Tibial nerve (tissue), 4 donors: ENCODE results near the gene PLEKHA6. TPM values are rescaled to one million over a fixed set of nuclear protein-coding genes. Genes with fewer than 3 reads are reported as not detected.

ENCODE experiments used
- DNase-seq, 2 donors: peaks; one replicate each; pipeline ENCODE4 v3.0.0-alpha.2; 2019; ENCODE audit warnings: low spot score in 2 of 2
- H3K27ac ChIP-seq, 4 donors: fragments of 200-600 bp; sonication (generic) in 3 of 4; one replicate each; pipeline ENCODE4 v1.5.1; 2017 to 2019; ENCODE audit warnings: mild to moderate bottlenecking in 1 of 4
- H3K27me3 ChIP-seq, 2 donors: fragments of 200-600 bp; sonication (generic) in 1 of 2; one replicate each; pipeline versions ENCODE4 v1.5.1 to v1.6.0; 2017 to 2019
- H3K36me3 ChIP-seq, 3 donors: fragments of 200-600 bp; sonication (generic); one replicate each; pipeline ENCODE4 v1.5.1; 2018 to 2019
- H3K4me1 ChIP-seq, 4 donors: fragments of 200-600 bp; sonication (generic) in 3 of 4; one replicate each; pipeline ENCODE4 v1.5.1; 2017 to 2019
- H3K4me3 ChIP-seq, 4 donors: fragments of 200-600 bp; sonication (generic) in 3 of 4; one replicate each; pipeline ENCODE4 v1.5.1; 2017 to 2019; ENCODE audit warnings: mild to moderate bottlenecking in 1 of 4, moderate library complexity in 1 of 4
- H3K9me3 ChIP-seq, 4 donors: fragments of 200-600 bp; sonication (generic) in 3 of 4; one replicate each; pipeline ENCODE4 v1.5.1; 2017 to 2019
- EP300 ChIP-seq, 2 donors: sonication (generic); formaldehyde crosslinking; IDR thresholded peaks; one replicate each; pipeline ENCODE4 v1.6.1; 2017; ENCODE audit warnings: antibody characterized with exemption in 2 of 2, mild to moderate bottlenecking in 1 of 2
- POLR2A ChIP-seq, 2 donors: fragments of 450-650 bp; IDR thresholded peaks; one replicate each; pipeline ENCODE4 v1.6.1; 2017; ENCODE audit warnings: antibody characterized with exemption in 2 of 2, mild to moderate bottlenecking in 2 of 2, moderate library complexity in 2 of 2
- WGBS, 2 donors: methylation state at CpG; one replicate each; pipeline ENCODE4 v1.1.5; 2018; 5-methylcytosine and 5-hydroxymethylcytosine counted together
- total RNA-seq, 4 donors: library from RNA; depleted of rRNA; stranded (reverse); fragments of >200 nt; gene quantifications; one replicate each; pipeline ENCODE4 v1.1.0, GENCODE V29; 2016
- TF ChIP-seq, protein P1 (sequence below), 5 experiments: fragments of 200-600 bp in 3 of 5; fragments of 450-650 bp in 2 of 5; sonication (generic) in 3 of 5; IDR thresholded peaks; one replicate each; pipeline ENCODE4 v1.5.1; 2016 to 2019; ENCODE audit warnings: antibody characterized with exemption in 5 of 5, mild to moderate bottlenecking in 3 of 5, moderate library complexity in 2 of 5

Gene PLEKHA6
- total RNA-seq, 4 donors from 2014 or later = 6.6 to 13.9 (median 12.1) TPM

DNA sequence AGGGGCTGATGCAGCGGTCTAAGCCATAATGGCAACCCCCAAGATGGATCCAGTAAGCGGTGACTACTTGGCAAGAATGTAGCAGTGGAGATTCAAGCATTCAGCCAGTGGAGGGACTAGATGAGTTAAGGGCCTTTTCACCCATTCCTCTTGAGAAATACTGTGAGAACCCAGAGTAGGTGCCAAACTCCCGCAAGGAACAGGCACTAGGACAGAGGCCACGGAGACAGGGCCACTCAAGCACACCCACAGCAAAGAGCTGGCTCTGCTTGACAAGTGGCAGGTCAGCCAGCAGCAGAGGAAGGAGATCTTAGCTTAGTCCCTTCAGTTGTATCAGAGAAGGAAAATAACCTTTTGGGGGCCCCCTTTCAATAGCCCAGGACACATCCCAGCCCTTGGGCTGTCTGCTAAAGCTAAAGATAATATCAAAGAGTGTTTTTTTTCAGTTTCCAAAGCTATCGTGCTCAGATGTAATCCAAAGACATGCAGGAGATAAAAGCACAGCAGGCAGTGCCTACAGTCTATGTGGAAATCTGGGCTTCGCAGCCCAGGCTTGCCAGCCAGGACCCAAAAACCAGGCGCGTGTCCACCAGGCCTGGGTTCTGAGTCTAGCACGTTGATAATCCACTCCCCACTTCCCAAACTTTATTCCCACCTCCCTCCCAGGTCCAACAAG lies 83.9 kb downstream of the PLEKHA6 start:
- Histone ChIP-seq H3K36me3 (peaks cover 0 to 8% (median 0%) of the 10 kb centered on the region in 3 donors), H3K9me3 (no peaks in the 10 kb centered on the region), H3K27ac (no peak overlapping the region), H3K27me3 (no peaks in the 10 kb centered on the region), H3K4me1 (peaks cover 0 to 4% (median 0%) of the 10 kb centered on the region in 4 donors), H3K4me3 (no peak overlapping the region)
- TF ChIP-seq EP300 (IDR thresholded peaks at IDR 0.05) (no peak), POLR2A (IDR thresholded peaks at IDR 0.05) (no peak)
- TF ChIP-seq, protein P1, sequence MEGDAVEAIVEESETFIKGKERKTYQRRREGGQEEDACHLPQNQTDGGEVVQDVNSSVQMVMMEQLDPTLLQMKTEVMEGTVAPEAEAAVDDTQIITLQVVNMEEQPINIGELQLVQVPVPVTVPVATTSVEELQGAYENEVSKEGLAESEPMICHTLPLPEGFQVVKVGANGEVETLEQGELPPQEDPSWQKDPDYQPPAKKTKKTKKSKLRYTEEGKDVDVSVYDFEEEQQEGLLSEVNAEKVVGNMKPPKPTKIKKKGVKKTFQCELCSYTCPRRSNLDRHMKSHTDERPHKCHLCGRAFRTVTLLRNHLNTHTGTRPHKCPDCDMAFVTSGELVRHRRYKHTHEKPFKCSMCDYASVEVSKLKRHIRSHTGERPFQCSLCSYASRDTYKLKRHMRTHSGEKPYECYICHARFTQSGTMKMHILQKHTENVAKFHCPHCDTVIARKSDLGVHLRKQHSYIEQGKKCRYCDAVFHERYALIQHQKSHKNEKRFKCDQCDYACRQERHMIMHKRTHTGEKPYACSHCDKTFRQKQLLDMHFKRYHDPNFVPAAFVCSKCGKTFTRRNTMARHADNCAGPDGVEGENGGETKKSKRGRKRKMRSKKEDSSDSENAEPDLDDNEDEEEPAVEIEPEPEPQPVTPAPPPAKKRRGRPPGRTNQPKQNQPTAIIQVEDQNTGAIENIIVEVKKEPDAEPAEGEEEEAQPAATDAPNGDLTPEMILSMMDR (IDR thresholded peaks at IDR 0.05) = no peak
- 84 to 85% methylated on average over 9 of the region's 9 CpGs for WGBS, 2 donors
- DNase-seq = no peak

DNA sequence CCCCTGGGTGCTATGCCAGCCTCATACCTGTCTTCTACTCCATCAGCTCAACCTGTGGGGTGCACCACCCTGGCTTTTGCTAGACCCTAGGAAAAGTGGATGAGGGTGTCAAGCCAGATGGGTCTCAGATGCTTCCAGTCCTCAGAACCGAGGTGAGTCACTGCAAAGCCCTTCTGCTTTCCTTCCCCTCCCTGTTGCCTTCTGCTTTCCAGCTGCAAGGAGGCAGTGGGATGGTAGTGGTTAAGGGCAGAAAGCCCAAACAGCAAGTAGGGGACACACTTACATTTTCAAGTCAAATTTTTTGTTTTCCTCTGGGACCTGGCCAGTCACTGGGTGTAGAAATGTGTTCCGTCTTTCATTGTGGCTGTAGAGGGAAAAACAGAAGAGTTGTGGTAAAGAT lies 85.3 kb downstream of the PLEKHA6 start:
- DNase-seq = no peak
- WGBS, 2 donors = 71 to 83% methylated on average over 2 of the region's 2 CpGs
- no peak overlapping the region for H3K27ac ChIP-seq
- H3K36me3 ChIP-seq = peaks cover 0 to 8% (median 0%) of the 10 kb centered on the region in 3 donors
- H3K4me3 ChIP-seq = no peak overlapping the region
- TF ChIP-seq EP300 (IDR thresholded peaks at IDR 0.05) (no peak), POLR2A (IDR thresholded peaks at IDR 0.05) (no peak)
- TF ChIP-seq, protein P1 (IDR thresholded peaks at IDR 0.05) = no peak
- H3K4me1 ChIP-seq = no peaks in the 10 kb centered on the region
- H3K9me3 ChIP-seq = no peaks in the 10 kb centered on the region
- no peaks in the 10 kb centered on the region for H3K27me3 ChIP-seq

DNA sequence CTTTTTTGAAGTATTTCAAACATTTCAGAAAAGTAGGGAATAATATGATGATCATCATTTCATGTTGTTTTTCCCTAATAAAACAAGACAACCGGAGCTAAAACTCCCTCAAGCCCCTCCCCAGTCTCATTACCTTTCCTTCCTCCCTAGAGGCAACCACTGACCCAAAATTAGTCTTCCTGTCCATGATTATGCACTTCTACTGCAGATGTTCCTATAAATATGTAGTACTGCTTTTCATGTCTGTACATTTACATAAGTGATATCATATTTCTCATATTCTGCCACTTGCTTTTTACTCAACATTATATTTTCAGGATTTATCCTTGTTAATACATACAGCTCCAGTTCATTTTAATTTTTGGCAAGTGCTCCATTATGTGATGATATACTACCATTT lies 87.2 kb downstream of the PLEKHA6 start:
- TF ChIP-seq, protein P1 (IDR thresholded peaks at IDR 0.05) = no peak
- no peak for TF ChIP-seq EP300 (IDR thresholded peaks at IDR 0.05)
- no peak for TF ChIP-seq POLR2A (IDR thresholded peaks at IDR 0.05)
- no peak for DNase-seq
- H3K4me3 ChIP-seq = no peak overlapping the region
- no peak overlapping the region for H3K27ac ChIP-seq
- no peaks in the 10 kb centered on the region for H3K4me1 ChIP-seq
- H3K36me3 ChIP-seq = peaks cover 0 to 8% (median 0%) of the 10 kb centered on the region in 3 donors
- no peaks in the 10 kb centered on the region for H3K27me3 ChIP-seq
- H3K9me3 ChIP-seq = no peaks in the 10 kb centered on the region
- WGBS, 2 donors = 6 to 33% methylated on average over 1 of the region's 1 CpG

DNA sequence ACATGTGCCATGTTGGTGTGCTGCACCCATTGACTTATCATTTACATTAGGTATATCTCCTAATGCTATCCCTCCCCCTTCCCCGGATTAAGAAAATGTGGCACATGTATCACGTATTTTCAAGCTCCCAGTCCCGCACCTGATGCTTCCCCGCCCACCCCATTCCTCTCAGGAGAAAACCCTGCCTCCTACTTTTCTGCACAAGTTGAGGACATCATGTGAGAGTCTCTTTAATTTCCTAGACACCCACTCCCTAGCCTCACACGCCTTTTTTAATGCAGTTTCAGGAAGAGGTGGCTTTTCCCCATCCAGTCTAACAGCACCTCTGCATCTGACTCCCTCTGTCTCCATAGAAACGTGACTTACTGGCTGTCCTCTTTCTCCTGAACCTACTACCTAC lies 87.8 kb downstream of the PLEKHA6 start:
- WGBS, 2 donors = 78 to 83% methylated on average over 6 of the region's 6 CpGs
- Histone ChIP-seq H3K27me3 (no peaks in the 10 kb centered on the region), H3K4me3 (no peak overlapping the region), H3K36me3 (peaks cover 0 to 8% (median 0%) of the 10 kb centered on the region in 3 donors), H3K9me3 (no peaks in the 10 kb centered on the region), H3K4me1 (no peaks in the 10 kb centered on the region), H3K27ac (no peak overlapping the region)
- no peak for DNase-seq
- TF ChIP-seq, protein P1 (IDR thresholded peaks at IDR 0.05) = no peak
- TF ChIP-seq EP300 (IDR thresholded peaks at IDR 0.05) = no peak
- TF ChIP-seq POLR2A (IDR thresholded peaks at IDR 0.05) = no peak

DNA sequence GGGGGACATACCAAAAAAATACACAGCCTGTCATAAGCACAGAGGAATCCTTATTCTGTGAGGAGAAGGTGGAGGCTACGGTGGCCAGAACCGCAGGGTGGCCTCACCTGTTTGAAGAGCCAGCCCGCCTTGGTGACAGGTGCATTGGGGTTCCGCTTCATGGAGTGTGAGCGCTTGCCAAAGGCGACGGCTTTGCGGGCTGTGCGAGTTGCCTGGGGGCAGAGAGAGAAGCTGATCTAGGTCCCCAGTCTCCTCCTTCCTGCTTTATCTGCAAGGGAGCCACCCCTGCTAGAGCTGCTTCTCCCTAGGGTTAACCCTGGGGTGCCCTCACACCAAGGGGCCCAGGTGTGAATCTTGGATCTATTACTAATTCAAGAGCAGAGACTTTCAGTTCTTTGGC lies 91.6 kb downstream of the PLEKHA6 start:
- Histone ChIP-seq H3K36me3 (peaks cover 0 to 5% (median 0%) of the 10 kb centered on the region in 3 donors), H3K27ac (no peak overlapping the region), H3K4me3 (no peak overlapping the region), H3K27me3 (no peaks in the 10 kb centered on the region), H3K9me3 (no peaks in the 10 kb centered on the region), H3K4me1 (peaks cover 0 to 29% (median 8%) of the 10 kb centered on the region in 4 donors)
- no peak for DNase-seq
- no peak for TF ChIP-seq POLR2A (IDR thresholded peaks at IDR 0.05)
- TF ChIP-seq, protein P1 (IDR thresholded peaks at IDR 0.05) = no peak
- TF ChIP-seq EP300 (IDR thresholded peaks at IDR 0.05) = no peak
- 83 to 87% methylated on average over 9 of the region's 9 CpGs for WGBS, 2 donors
